OCI-LY3 (cell line): Measurements from ENCODE around the gene TDRD9.

Source experiments
- H2AFZ ChIP-seq: fragments of 200-600, 300-600 bp; shearing (Covaris generic); 2 replicates; pipeline ENCODE4 v1.6.0; 2014; ENCODE audit warnings: antibody characterized with exemption, low read depth, low read length
- H3K27ac ChIP-seq: fragments of 200-600, 300-600 bp; sonication (generic); 2 replicates; pipeline ENCODE4 v1.5.1; 2014; ENCODE audit warnings: mild to moderate bottlenecking, low read length, moderate library complexity, mixed read lengths
- H3K27me3 ChIP-seq: fragments of 200-600, 300-600 bp; sonication (generic); 2 replicates; pipeline ENCODE4 v1.6.1; 2014; ENCODE audit warnings: low read depth, low read length, mixed read lengths
- H3K36me3 ChIP-seq: fragments of 200-600, 300-600 bp; sonication (generic); replicated peaks from 2 replicates; pipeline ENCODE3; 2014; ENCODE audit warnings: low read depth, low read length, mixed read lengths
- H3K4me1 ChIP-seq: fragments of 300-600, 200-600 bp; sonication (generic); 2 replicates; pipeline ENCODE4 v1.6.1; 2014; ENCODE audit warnings: low read length, mixed read lengths
- H3K4me2 ChIP-seq: fragments of 200-600, 300-600 bp; sonication (generic); 2 replicates; pipeline ENCODE4 v1.6.1; 2014; ENCODE audit warnings: low read length, mixed read lengths
- H3K4me3 ChIP-seq: fragments of 300-600, 200-600 bp; sonication (generic); 2 replicates; pipeline ENCODE4 v1.5.1; 2014; ENCODE audit warnings: antibody characterized with exemption, mild to moderate bottlenecking, low read length, moderate library complexity
- H3K79me2 ChIP-seq: fragments of 300-600, 200-600 bp; shearing (Covaris generic); 2 replicates; pipeline ENCODE4 v1.6.1; 2014; ENCODE audit warnings: mild to moderate bottlenecking, low read length, mixed read lengths
- H3K9ac ChIP-seq: fragments of 300-600, 200-600 bp; shearing (Covaris generic); 2 replicates; pipeline ENCODE4 v1.6.0; 2014; ENCODE audit warnings: mild to moderate bottlenecking, low read length, moderate library complexity
- H3K9me3 ChIP-seq: fragments of 200-600, 300-600 bp; shearing (Covaris generic); 2 replicates; pipeline ENCODE4 v1.6.1; 2014; ENCODE audit warnings: low read length, mixed read lengths; ENCODE audit not compliant: insufficient read depth
- H4K20me1 ChIP-seq: fragments of 200-600, 300-600 bp; sonication (generic); 2 replicates; pipeline ENCODE4 v1.6.1; 2016; ENCODE audit warnings: low read length, mixed read lengths; ENCODE audit not compliant: insufficient read depth
- EZH2phosphoT487 ChIP-seq: fragments of 200-600 bp; shearing (Covaris generic); IDR thresholded peaks from 2 replicates; pipeline ENCODE4 v1.6.1; 2018; ENCODE audit warnings: antibody characterized with exemption, mixed run types, low read depth
- TF ChIP-seq, protein P1 (sequence below): fragments of 200-600, 300-600 bp; sonication (generic); IDR thresholded peaks from 2 replicates; pipeline ENCODE4 v1.5.1; 2014; ENCODE audit warnings: antibody characterized with exemption, low read length, low read depth

The TDRD9 gene

GRCh38 chr14:103890052-103890371 lies 38.2 kb upstream of the TDRD9 start:
- H3K4me2 ChIP-seq, result no peak overlapping the region
- TF ChIP-seq, protein P1, sequence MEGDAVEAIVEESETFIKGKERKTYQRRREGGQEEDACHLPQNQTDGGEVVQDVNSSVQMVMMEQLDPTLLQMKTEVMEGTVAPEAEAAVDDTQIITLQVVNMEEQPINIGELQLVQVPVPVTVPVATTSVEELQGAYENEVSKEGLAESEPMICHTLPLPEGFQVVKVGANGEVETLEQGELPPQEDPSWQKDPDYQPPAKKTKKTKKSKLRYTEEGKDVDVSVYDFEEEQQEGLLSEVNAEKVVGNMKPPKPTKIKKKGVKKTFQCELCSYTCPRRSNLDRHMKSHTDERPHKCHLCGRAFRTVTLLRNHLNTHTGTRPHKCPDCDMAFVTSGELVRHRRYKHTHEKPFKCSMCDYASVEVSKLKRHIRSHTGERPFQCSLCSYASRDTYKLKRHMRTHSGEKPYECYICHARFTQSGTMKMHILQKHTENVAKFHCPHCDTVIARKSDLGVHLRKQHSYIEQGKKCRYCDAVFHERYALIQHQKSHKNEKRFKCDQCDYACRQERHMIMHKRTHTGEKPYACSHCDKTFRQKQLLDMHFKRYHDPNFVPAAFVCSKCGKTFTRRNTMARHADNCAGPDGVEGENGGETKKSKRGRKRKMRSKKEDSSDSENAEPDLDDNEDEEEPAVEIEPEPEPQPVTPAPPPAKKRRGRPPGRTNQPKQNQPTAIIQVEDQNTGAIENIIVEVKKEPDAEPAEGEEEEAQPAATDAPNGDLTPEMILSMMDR, result no peak
- no peak for TF ChIP-seq EZH2phosphoT487
- no peaks in the 10 kb centered on the region for H3K36me3 ChIP-seq
- no peaks in the 10 kb centered on the region for H3K79me2 ChIP-seq
- H2AFZ ChIP-seq, result no peak overlapping the region
- no peaks in the 10 kb centered on the region for H3K4me1 ChIP-seq
- no peaks in the 10 kb centered on the region for H4K20me1 ChIP-seq
- no peak overlapping the region for H3K27ac ChIP-seq
- no peak overlapping the region for H3K4me3 ChIP-seq
- no peak overlapping the region for H3K9ac ChIP-seq
- H3K27me3 ChIP-seq, result no peaks in the 10 kb centered on the region
- no peaks in the 10 kb centered on the region for H3K9me3 ChIP-seq

DNA sequence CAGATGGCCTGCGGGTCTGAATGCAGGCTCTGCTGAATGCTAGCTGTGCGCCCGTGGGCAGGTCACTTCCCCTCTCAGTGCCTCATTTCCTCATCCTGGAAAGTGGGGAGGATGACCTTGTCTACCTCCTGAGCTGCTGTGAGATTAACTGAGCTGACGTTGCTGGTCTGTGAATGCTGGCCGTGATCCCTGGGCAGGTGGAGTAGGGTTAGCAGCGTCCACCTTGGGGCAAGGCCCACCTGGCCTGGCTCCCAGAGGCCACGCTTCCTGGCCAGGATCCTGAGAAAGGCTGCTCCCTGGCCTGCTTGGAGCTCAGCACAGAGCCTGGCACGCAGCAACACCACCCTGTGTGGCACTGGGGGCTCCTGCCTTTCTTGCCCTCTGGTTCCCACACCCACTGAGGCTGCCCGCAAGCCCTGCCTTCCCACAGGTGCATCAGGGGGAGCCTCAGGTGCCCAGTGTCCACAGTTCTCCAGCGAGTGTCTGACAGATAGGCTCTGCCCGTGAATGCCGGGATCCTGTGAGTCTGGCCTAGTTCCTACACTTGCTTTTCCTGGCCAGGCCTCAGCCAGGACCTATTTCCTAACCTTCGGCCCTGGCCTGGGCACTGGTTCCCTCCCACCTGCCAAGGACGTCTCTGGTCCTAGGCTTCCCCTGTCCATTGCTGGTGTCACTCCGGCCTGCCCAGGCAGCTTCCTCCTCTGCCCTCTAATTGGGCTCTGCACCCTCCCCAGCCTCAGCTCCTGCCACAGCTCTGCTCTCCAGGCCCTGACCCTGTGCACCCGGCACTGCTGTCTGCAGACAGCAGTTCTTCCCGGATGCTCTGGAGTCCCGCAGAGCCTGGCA lies 37.2 kb upstream of the TDRD9 start:
- Histone ChIP-seq H3K27ac (no peak overlapping the region), H4K20me1 (no peaks in the 10 kb centered on the region), H3K4me2 (no peak overlapping the region), H2AFZ (no peak overlapping the region), H3K9me3 (no peaks in the 10 kb centered on the region), H3K4me3 (no peak overlapping the region), H3K27me3 (no peaks in the 10 kb centered on the region), H3K36me3 (no peaks in the 10 kb centered on the region), H3K4me1 (no peaks in the 10 kb centered on the region), H3K79me2 (no peaks in the 10 kb centered on the region), H3K9ac (no peak overlapping the region)
- TF ChIP-seq, protein P1, result no peak
- no peak for TF ChIP-seq EZH2phosphoT487

DNA sequence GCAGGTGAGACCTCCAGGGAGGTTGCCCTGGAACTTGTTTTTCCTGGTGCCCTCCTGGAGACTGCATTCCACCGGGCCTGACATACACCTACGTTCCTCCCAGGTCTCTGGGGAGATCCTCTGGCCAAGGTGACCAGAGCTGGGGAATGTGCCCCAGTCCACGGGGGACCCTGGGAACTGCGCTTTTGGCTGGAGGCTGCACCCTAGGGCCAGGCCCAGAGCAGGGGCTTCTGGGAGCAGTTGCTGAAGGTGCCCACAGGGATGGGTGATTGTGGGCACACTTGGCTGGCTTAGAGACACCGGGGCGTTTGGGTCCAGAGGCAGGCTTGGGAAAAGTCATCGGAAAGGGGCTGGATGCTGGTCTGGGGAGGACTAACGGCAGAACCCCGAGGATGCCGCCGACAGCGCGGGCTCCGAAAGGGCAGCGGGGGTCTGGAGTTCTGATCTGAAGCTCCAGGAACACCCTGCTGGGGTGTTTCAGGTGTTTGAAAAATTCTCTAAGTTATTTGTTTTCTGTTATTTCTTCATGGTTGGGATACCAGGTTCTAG lies 36.5 kb upstream of the TDRD9 start:
- TF ChIP-seq, protein P1, result no peak
- TF ChIP-seq EZH2phosphoT487, result no peak
- Histone ChIP-seq H3K4me2 (no peak overlapping the region), H3K79me2 (no peaks in the 10 kb centered on the region), H3K4me1 (no peaks in the 10 kb centered on the region), H3K9me3 (no peaks in the 10 kb centered on the region), H2AFZ (no peak overlapping the region), H3K27me3 (no peaks in the 10 kb centered on the region), H4K20me1 (no peaks in the 10 kb centered on the region), H3K4me3 (no peak overlapping the region), H3K36me3 (no peaks in the 10 kb centered on the region), H3K9ac (no peak overlapping the region), H3K27ac (no peak overlapping the region)

DNA sequence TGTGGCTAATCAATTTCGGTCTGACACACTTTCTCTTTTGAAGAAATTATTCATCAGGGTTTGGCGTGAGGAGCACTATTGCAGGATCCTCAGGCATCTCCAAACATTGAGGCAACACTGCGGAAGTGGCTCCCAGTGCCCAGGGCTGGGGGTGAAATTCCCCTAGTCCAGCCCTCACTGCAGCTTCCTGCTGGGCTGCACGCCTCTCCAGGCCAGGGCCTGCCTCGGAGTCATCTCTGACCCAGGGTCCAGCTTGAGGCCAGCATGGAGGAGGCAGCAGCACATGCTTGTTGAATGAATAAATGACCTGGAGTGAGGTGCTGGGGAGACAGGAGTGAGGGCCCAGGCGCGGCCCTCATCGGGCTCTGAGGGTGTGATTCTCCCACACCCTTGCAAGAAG lies 36.0 kb upstream of the TDRD9 start:
- H3K4me1 ChIP-seq, result no peaks in the 10 kb centered on the region
- no peaks in the 10 kb centered on the region for H3K79me2 ChIP-seq
- no peak overlapping the region for H2AFZ ChIP-seq
- TF ChIP-seq EZH2phosphoT487, result no peak
- TF ChIP-seq, protein P1, result no peak
- H3K36me3 ChIP-seq, result no peaks in the 10 kb centered on the region
- no peak overlapping the region for H3K27ac ChIP-seq
- H4K20me1 ChIP-seq, result no peaks in the 10 kb centered on the region
- H3K4me3 ChIP-seq, result no peak overlapping the region
- H3K9me3 ChIP-seq, result no peaks in the 10 kb centered on the region
- H3K4me2 ChIP-seq, result no peak overlapping the region
- H3K27me3 ChIP-seq, result no peaks in the 10 kb centered on the region
- no peak overlapping the region for H3K9ac ChIP-seq
